Uterus (tissue), 2 donors: ENCODE results near the gene KLHL12.

Experiments
- CTCF ChIP-seq, 4 experiments: fragments of 200-600 bp in 2 of 4; fragments of 450-650 bp in 2 of 4; sonication (generic) in 2 of 4; IDR thresholded peaks; one replicate each; pipeline ENCODE4 v1.5.1; 2016 to 2019; ENCODE audit warnings: antibody characterized with exemption in 4 of 4, mild to moderate bottlenecking in 2 of 4, moderate library complexity in 1 of 4
- POLR2A ChIP-seq, 2 donors: fragments of 450-650 bp; IDR thresholded peaks; one replicate each; pipeline ENCODE4 v1.6.1; 2016; ENCODE audit warnings: antibody characterized with exemption in 2 of 2, mild to moderate bottlenecking in 1 of 2, moderate library complexity in 1 of 2

GRCh38 chr1:202968351-202968750 is 41.3 kb upstream of the KLHL12 start:
- no peak for TF ChIP-seq CTCF (IDR thresholded peaks at IDR 0.05)
- no peak for TF ChIP-seq POLR2A (IDR thresholded peaks at IDR 0.05)
